Right ventricle myocardium superior (tissue), 1 donor: ENCODE measurements around the gene MYL5. TPM values are rescaled to one million over a fixed set of nuclear protein-coding genes. Genes with fewer than 3 reads are reported as not detected.
"Not testable (repeated sequence)": the region's sequence is repeated elsewhere in the genome, so short reads cannot be mapped to it uniquely, and the experiment has no call there.

Source experiments
- ATAC-seq: fragments of 200-7000 bp; cut with Tn5 transposase; one replicate; pipeline ENCODE4 v1.9.1; 2020; ENCODE audit warnings: mild to moderate bottlenecking; ENCODE audit not compliant: poor library complexity
- DNase-seq: peaks from one replicate; pipeline ENCODE4 v3.0.0-alpha.2; 2020
- intact Hi-C: fragments of 100-400 bp; cut with DNase I; formaldehyde crosslinking; loops from one replicate; pipeline ENCODE4 v1.11.2; 2022
- total RNA-seq: library from RNA; stranded (reverse); fragmentation: NEBNext Ultra II Directional; extraction: Animal tissue kit (Norgen Biotek cat#: 25700); gene quantifications from one replicate; pipeline ENCODE4 v1.2.1, GENCODE V29; 2021
- donor health status: DM: no; HTN: yes; CAD: no; lungs with severe emphysema.

Gene MYL5
- total RNA-seq, 1 donor from 2014 or later, result 3.7 TPM

GRCh38 chr4:635066-635835 lies 39.1 kb upstream of the MYL5 start:
- intact Hi-C loops, ATAC-seq: not testable (repeated sequence)
- DNase-seq, result peak; percentile 14

GRCh38 chr4:635851-636627 lies 38.3 kb upstream of the MYL5 start:
- ATAC-seq (no peak), DNase-seq (peak; percentile 20)
- intact Hi-C loops, result no loop called here

DNA sequence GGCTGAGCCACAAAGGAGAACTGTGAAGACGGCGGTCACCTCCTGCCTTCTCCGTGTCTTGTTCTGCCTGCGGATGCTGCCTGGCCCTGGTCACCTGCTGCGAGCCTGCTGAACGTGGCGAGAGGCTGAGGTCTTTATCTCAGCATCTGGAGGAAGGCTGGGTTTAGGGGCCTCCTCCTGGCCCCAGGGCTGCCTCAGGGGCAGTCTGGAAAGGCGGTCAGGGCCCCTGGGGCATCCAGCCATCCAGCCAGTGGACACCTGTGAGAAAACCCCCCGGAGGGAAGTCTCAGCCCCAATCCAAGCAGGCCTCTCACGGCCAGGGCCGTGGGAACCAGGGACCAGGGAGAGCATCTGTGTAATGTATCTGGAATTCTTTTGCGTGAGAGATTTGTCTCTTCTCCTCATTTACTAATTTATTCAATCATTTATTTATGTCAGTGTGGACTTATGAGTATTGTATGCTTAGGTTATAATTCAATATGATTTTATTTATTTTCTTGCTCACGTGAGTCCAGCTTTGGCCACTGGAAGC lies 37.6 kb upstream of the MYL5 start:
- DNase-seq, result peak; percentile 30
- no peak for ATAC-seq
- intact Hi-C loops, result no loop called here

- ATAC-seq (no peak), DNase-seq (peak; percentile 13)
- intact Hi-C loops, result no loop called here
These were observed 36.6 kb upstream of the MYL5 start for GRCh38 chr4:637536-638280.

DNA sequence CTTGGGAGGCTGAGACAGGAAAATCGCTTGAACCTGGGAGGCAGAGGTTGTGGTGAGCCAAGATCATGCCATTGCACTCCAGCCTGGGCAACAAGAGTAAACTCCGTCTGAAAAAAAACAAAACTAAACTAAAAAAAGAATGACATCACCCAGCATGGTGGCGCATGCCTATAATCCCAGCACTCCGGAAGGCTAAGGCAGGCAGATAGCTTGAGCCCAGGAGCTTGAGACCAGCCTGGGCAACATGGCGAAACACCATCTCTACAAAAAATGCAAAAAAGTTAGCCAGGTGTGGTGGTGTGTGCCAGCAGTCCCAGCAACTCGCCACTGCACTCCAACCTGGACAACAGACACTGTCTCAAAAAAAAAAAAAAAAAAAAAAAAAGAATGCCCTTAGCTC lies 32.0 kb upstream of the MYL5 start:
- DNase-seq, intact Hi-C loops, ATAC-seq: not testable (repeated sequence)

GRCh38 chr4:646460-646859 lies 27.9 kb upstream of the MYL5 start:
- DNase-seq (peak; percentile 37), ATAC-seq (no peak)
- intact Hi-C loops, result no loop called here

- no peak for ATAC-seq
- DNase-seq, result peak; percentile 24
- intact Hi-C loops, result no loop called here
These were observed 26.9 kb upstream of the MYL5 start for GRCh38 chr4:647481-647880.

GRCh38 chr4:648579-649292 lies 25.6 kb upstream of the MYL5 start:
- DNase-seq, result no peak
- intact Hi-C loops, result no loop called here

GRCh38 chr4:649293-649625 lies 25.1 kb upstream of the MYL5 start:
- DNase-seq, result no peak
- intact Hi-C loops, result no loop called here
- ATAC-seq, result no peak

More at GRCh38 chr4:648579-649292, 25.6 kb upstream of the MYL5 start:
- no peak for ATAC-seq

DNA sequence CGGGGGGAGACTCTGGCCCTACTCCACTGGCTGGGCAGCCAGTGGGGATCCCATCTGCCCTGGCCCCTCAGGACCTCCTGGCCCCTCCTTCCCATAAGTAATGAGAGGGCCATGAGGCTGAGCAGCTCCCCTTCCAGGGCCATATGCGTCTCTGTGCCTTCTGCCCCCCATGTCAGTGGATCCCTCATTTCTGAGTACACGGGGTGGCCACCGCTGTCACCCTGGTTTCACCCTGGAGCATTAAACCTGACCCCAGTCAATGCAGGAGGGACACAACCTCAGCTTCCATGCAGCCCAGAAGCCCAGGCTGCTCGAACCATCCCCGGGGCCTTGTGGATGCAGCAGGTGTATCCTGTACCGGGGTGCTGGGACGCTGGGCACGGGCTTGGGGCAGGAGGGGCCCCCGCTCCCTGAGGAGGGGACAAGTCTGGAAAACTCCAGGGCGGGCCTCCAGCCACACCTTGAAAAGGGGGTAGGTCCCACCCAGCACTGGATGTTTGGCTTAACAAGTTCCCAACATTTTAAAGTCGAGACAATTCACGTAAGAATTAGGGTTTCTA lies 24.5 kb upstream of the MYL5 start:
- no peak for ATAC-seq
- intact Hi-C loops, result no loop called here
- no peak for DNase-seq

- ATAC-seq, result no peak
- no peak for DNase-seq
- intact Hi-C loops, result no loop called here
These were observed 23.9 kb upstream of the MYL5 start for GRCh38 chr4:650461-650860.

GRCh38 chr4:650951-651883 lies 23.1 kb upstream of the MYL5 start:
- ATAC-seq (no peak), DNase-seq (no peak)
- intact Hi-C loops, result no loop called here

GRCh38 chr4:651884-652642 lies 22.3 kb upstream of the MYL5 start:
- DNase-seq, result no peak
- ATAC-seq, result no peak

DNA sequence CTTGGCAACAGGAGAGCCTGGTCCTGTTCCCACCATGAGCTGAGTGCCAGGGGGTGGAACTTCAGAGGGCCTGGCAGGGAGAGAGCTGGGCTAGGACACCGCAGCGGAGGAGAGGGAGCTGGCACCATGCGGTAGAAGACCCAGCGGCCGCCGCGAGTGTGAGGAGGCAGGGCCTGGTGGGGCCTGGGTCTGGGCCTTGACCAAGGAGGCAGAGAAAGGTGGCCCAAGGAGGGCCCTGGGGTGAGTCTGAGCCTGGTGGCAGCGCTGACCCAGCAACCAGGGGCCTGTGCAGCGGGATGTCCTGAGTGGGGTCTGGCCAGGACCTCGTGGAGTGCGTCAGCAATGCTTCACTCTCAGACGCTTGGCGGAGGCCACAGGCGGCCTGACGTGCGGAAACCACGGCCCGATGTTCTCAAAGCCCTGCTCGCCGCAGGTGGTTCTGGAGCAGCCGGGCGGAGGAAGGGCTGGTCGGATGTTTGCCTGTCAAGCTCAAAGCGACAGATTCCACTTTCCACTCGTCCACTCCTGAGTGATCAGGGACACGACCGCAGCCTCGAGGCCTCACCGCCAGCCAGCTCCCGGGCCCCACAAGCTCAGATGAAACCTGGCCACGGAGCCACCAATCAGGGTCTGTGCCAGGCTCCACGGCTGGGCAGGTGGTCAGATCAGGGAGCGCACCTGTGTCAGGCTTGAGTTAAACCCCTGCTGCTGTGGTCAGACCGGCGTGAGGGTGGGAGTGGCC lies 21.1 kb upstream of the MYL5 start:
- intact Hi-C loops, result no loop called here
- ATAC-seq (no peak), DNase-seq (no peak)

More at GRCh38 chr4:651884-652642, 22.3 kb upstream of the MYL5 start:
- intact Hi-C loops, result no loop called here

GRCh38 chr4:653831-654502 lies 20.4 kb upstream of the MYL5 start:
- DNase-seq, result no peak
- intact Hi-C loops, result no loop called here
- ATAC-seq, result no peak

DNA sequence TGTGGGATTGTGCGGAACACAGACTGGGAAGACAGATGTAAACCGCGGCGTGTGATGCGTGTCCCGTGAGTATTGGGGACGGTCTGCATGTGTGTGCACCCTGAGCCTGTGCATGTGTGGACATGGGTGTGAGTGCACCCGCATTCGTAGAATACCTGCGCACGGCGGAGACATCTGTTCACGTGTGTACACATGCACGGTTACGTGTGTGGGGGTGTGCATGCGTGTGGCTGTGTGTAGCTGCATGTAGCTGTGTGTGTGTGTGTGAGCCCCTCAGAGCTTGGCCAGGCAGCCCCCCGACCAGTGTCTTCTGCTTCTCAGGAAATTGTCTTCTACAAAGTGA lies 19.9 kb upstream of the MYL5 start:
- ATAC-seq (no peak), DNase-seq (no peak)
- intact Hi-C loops, result no loop called here
